HepG2 (cell line): Measurements from ENCODE around the gene CACNA1H. TPM values are rescaled to one million over a fixed set of nuclear protein-coding genes. Genes with fewer than 3 reads are reported as not detected.

Source experiments
- ATAC-seq: fragments of 200-7000 bp; cut with Tn5 transposase; 3 replicates; pipeline ENCODE4 v1.9.1; 2020; ENCODE audit warnings: mild to moderate bottlenecking, moderate library complexity
- BruUV-seq: library from RNA; stranded (reverse); fragments of 400-500 nt; replicated peaks from 2 replicates; lab custom pipeline; 2021; lab: Mats Ljungman, UMichigan
- CTCF ChIA-PET: fragments of 300-600 bp; formaldehyde crosslinking; extraction: SDS; loops from one replicate; lab custom pipeline; 2021; ENCODE audit warnings: low total read pairs, inconsistent platforms, low intra/inter-chr PET ratio; lab: Yijun Ruan, JAX
- POLR2A ChIA-PET: fragments of 350-600 bp; sonication (Branson Sonifier 250); formaldehyde crosslinking; loops from one replicate; lab custom pipeline; 2020; ENCODE audit warnings: antibody characterized with exemption, inconsistent platforms; lab: Yijun Ruan, JAX
- DNase-seq: peaks from one replicate; pipeline ENCODE4 v3.0.0-alpha.2; 2015; ENCODE audit warnings: low spot score
- FAIRE-seq: peaks from 3 replicates; lab custom pipeline; 2011; peaks lifted over from hg19 to GRCh38; lab: Jason Lieb, UNC
- H2AFZ ChIP-seq: one replicate; pipeline ENCODE4 v1.6.1; 2011; ENCODE audit warnings: low read length, inconsistent platforms
- H3K27ac ChIP-seq: fragments of 300-600 bp; 3 replicates; pipeline ENCODE4 v1.8.0; 2011; ENCODE audit warnings: mixed run types, mild to moderate bottlenecking, mixed read lengths, low read length, inconsistent platforms; ENCODE audit not compliant: insufficient read depth; ENCODE audit errors: extremely low read length
- H3K27me3 ChIP-seq, 2 experiments: fragments of 200-600 bp in 1 of 2; 2 replicates in 1 of 2; 3 replicates in 1 of 2; pipeline versions ENCODE4 v1.6.0 to v1.8.0; 2011; ENCODE audit warnings: low read length in 2 of 2, mild to moderate bottlenecking in 2 of 2, moderate library complexity in 2 of 2, inconsistent platforms in 1 of 2; ENCODE audit not compliant: insufficient read depth in 2 of 2, control insufficient read depth in 1 of 2
- H3K36me3 ChIP-seq, 2 experiments: fragments of 200-600 bp in 1 of 2; replicated peaks in 1 of 2; 2 replicates in 1 of 2; 3 replicates in 1 of 2; pipeline versions ENCODE4 v1.5.1 to v1.8.0; 2011; ENCODE audit warnings: low read length in 2 of 2, inconsistent platforms in 1 of 2; ENCODE audit not compliant: insufficient read depth in 2 of 2, control insufficient read depth in 1 of 2
- H3K4me1 ChIP-seq: 2 replicates; pipeline ENCODE4 v1.5.1; 2012; ENCODE audit warnings: low read length, inconsistent platforms; ENCODE audit not compliant: insufficient read depth
- H3K4me2 ChIP-seq: 2 replicates; pipeline ENCODE4 v1.6.0; 2011; ENCODE audit warnings: low read depth, low read length, inconsistent platforms
- H3K4me3 ChIP-seq, 3 experiments: fragments of 200-600 bp in 1 of 3; sonication (generic), shearing (Covaris generic) in 1 of 3; replicated peaks in 1 of 3; 2 replicates each; pipeline ENCODE4 v1.5.1; 2011 to 2016; ENCODE audit warnings: low read length in 3 of 3, inconsistent platforms in 2 of 3, low read depth in 2 of 3, mild to moderate bottlenecking in 2 of 3, control low read depth in 1 of 3, mixed read lengths in 1 of 3; ENCODE audit not compliant: insufficient read depth in 1 of 3
- H3K79me2 ChIP-seq: one replicate; pipeline ENCODE4 v1.6.1; 2011; ENCODE audit warnings: low read length, inconsistent platforms; ENCODE audit not compliant: insufficient read depth
- H3K9ac ChIP-seq: 2 replicates; pipeline ENCODE4 v1.6.0; 2011; ENCODE audit warnings: mild to moderate bottlenecking, low read depth, low read length, inconsistent platforms; ENCODE audit not compliant: insufficient read depth
- H3K9me3 ChIP-seq: 2 replicates; pipeline ENCODE4 v1.5.1; 2012; ENCODE audit warnings: mild to moderate bottlenecking, low read length
- H4K20me1 ChIP-seq: 2 replicates; pipeline ENCODE4 v1.6.0; 2011; ENCODE audit warnings: inconsistent platforms, mild to moderate bottlenecking, low read length, moderate library complexity; ENCODE audit not compliant: insufficient read depth
- ARHGAP35 ChIP-seq: sonication (generic); formaldehyde crosslinking; IDR thresholded peaks from 2 replicates; pipeline ENCODE4 v1.9.0; 2022; ENCODE audit warnings: mild to moderate bottlenecking, inconsistent platforms, moderate library complexity, missing genetic modification reagents, borderline replicate concordance
- FOXP1 ChIP-seq, 2 experiments: fragments of 450-650 bp in 1 of 2; IDR thresholded peaks; 2 replicates each; pipeline ENCODE4 v1.6.1; 2017 to 2018; ENCODE audit warnings: antibody characterized with exemption in 1 of 2
- HDAC2 ChIP-seq: sonication (generic); formaldehyde crosslinking; IDR thresholded peaks from 2 replicates; pipeline ENCODE4 v1.4.0; 2020; ENCODE audit warnings: missing genetic modification reagents
- HNRNPUL1 ChIP-seq: fragments of 200-400 bp; formaldehyde crosslinking; IDR thresholded peaks from 2 replicates; pipeline ENCODE4 v1.6.1; 2017; ENCODE audit warnings: low read depth, mild to moderate bottlenecking, low read length, moderate library complexity
- SATB2 ChIP-seq: sonication (generic); formaldehyde crosslinking; IDR thresholded peaks from 2 replicates; pipeline ENCODE4 v1.5.0; 2020; ENCODE audit warnings: missing genetic modification reagents
- ZNF33A ChIP-seq: sonication (generic); formaldehyde crosslinking; IDR thresholded peaks from 2 replicates; pipeline ENCODE4 v1.5.1; 2020; ENCODE audit warnings: missing genetic modification reagents, mild to moderate bottlenecking, moderate library complexity, borderline replicate concordance
- ZNF354B ChIP-seq: sonication (generic); formaldehyde crosslinking; IDR thresholded peaks from 2 replicates; pipeline ENCODE4 v1.8.0; 2022; ENCODE audit warnings: mild to moderate bottlenecking, missing genetic modification reagents
- ZNF747 ChIP-seq: sonication (generic); formaldehyde crosslinking; IDR thresholded peaks from 2 replicates; pipeline ENCODE4 v1.8.1; 2023; ENCODE audit warnings: missing genetic modification reagents, mild to moderate bottlenecking, borderline replicate concordance
- ZNF782 ChIP-seq: sonication (generic); formaldehyde crosslinking; IDR thresholded peaks from 2 replicates; pipeline ENCODE4 v1.4.0; 2020; ENCODE audit warnings: missing genetic modification reagents, mild to moderate bottlenecking, borderline replicate concordance
- ZSCAN30 ChIP-seq: sonication (generic); formaldehyde crosslinking; IDR thresholded peaks from 2 replicates; pipeline ENCODE4 v1.5.0; 2020; ENCODE audit warnings: mild to moderate bottlenecking, missing genetic modification reagents
- WGBS: methylation state at CpG from one replicate; pipeline ENCODE4 v1.1.6; 2017; ENCODE audit warnings: low lambda C conversion rate; 5-methylcytosine and 5-hydroxymethylcytosine counted together
- in situ Hi-C: cut with HindIII; loops from 2 replicates; pipeline ENCODE4 v1.10.0; 2017; ENCODE audit warnings: low pct_unique_long_range_greater_than_20kb; ENCODE audit not compliant: extremely low pct_ligation_motif_present
- intact Hi-C: fragments of 100-400 bp; cut with micrococcal nuclease; formaldehyde crosslinking; loops from one replicate; pipeline ENCODE4 v1.10.0; 2022; ENCODE audit not compliant: unreplicated experiment
- polyA plus RNA-seq, 8 experiments: library from polyadenylated mRNA; depleted of rRNA in 3 of 8; stranded (reverse) in 7 of 8; unstranded in 1 of 8; fragments of >200 nt; fragmentation: Illumina TruSeq in 4 of 8; extraction: Trizol in 4 of 8; gene quantifications; 2 replicates each; pipeline versions ENCODE4 v1.2.1 to v1.2.3, GENCODE V29; 2011 to 2016; ENCODE audit warnings: low read depth in 4 of 8, missing spikeins in 1 of 8, mixed read lengths in 1 of 8; ENCODE audit not compliant: insufficient read depth in 1 of 8
- total RNA-seq, 5 experiments: library from RNA; depleted of rRNA; stranded (reverse); fragments of >200 nt; fragmentation: Illumina TruSeq; extraction: Trizol; gene quantifications; 2 replicates each; pipeline ENCODE4 v1.2.3, GENCODE V29; 2016; ENCODE audit warnings: low read depth in 1 of 5

Gene CACNA1H
- total and polyA plus RNA-seq, 2 of the 13 experiments (the other 11 are each of a cell fraction or from before 2014, with no cell fraction given): 0.40 to 1.8 TPM

GRCh38 chr16:1120577-1120941, 32.3 kb upstream of the CACNA1H start:
- in situ Hi-C loops (no loop called here), intact Hi-C loops (no loop called here)
- ATAC-seq (no peak), DNase-seq (no peak), FAIRE-seq (no peak)
- ChIA-PET POLR2A (interaction anchor here (0.6 kb wide), 1 partner anchor 27 kb away, joined by 4 read pairs; no protein-coding TSS in a partner anchor), CTCF (no interaction called here)
- Histone ChIP-seq H3K9me3 (no peaks in the 10 kb centered on the region), H3K27ac (no peak overlapping the region), H3K4me3 (no peak overlapping the region), H3K27me3 (peaks cover 33 to 76% of the 10 kb centered on the region in 2 experiments; a peak in 4 of 5 replicates), H3K36me3 (no peaks in the 10 kb centered on the region), H3K4me1 (no peaks in the 10 kb centered on the region), H3K4me2 (no peak overlapping the region), H3K79me2 (no peaks in the 10 kb centered on the region), H3K9ac (no peak overlapping the region), H2AFZ (no peak overlapping the region), H4K20me1 (0 out of 2 replicates have a peak, but pooled peaks cover 3% of the 10 kb centered on the region)
- 0% methylated on average over 1 of the region's 22 CpGs for WGBS
- no TSS peak for BruUV-seq
- TF ChIP-seq ZNF354B (CRISPR knock-in tag) (no peak), HNRNPUL1 (no peak), ZNF782 (no peak), HDAC2 (CRISPR knock-in tag) (no peak), ZNF747 (CRISPR knock-in tag) (no peak)

GRCh38 chr16:1121009-1121408, 31.9 kb upstream of the CACNA1H start:
- POLR2A ChIA-PET: no interaction called here
- no peak for DNase-seq

More at GRCh38 chr16:1121009-1121408, 31.9 kb upstream of the CACNA1H start:
- no peaks in the 10 kb centered on the region for H3K36me3 ChIP-seq
- intact Hi-C loops (no loop called here), in situ Hi-C loops (no loop called here)
- H3K4me2 ChIP-seq: no peak overlapping the region
- no peak overlapping the region for H3K27ac ChIP-seq
- no peak for TF ChIP-seq FOXP1 (IDR thresholded peaks at IDR 0.05)
- TF ChIP-seq FOXP1 (CRISPR knock-in tag; IDR thresholded peaks at IDR 0.05): no peak
- TF ChIP-seq ZSCAN30: no peak
- TF ChIP-seq SATB2: no peak
- TF ChIP-seq ARHGAP35 (CRISPR knock-in tag): no peak
- no peak for TF ChIP-seq ZNF33A (CRISPR knock-in tag)
- ATAC-seq (no peak), FAIRE-seq (no peak)
- H3K27me3 ChIP-seq: peaks cover 33 to 77% of the 10 kb centered on the region in 2 experiments; a peak in 4 of 5 replicates
- H3K9me3 ChIP-seq: no peaks in the 10 kb centered on the region
- no peaks in the 10 kb centered on the region for H3K4me1 ChIP-seq
- H2AFZ ChIP-seq: no peak overlapping the region
- H3K4me3 ChIP-seq: no peak overlapping the region
- no TSS peak for BruUV-seq
- no peaks in the 10 kb centered on the region for H3K79me2 ChIP-seq
- CTCF ChIA-PET: no interaction called here
- 34% methylated on average over 4 of the region's 23 CpGs for WGBS
- H3K9ac ChIP-seq: no peak overlapping the region
- 0 out of 2 replicates have a peak, but pooled peaks cover 3% of the 10 kb centered on the region for H4K20me1 ChIP-seq
